ENCODE measurements around the gene ELANE.

The ELANE gene

GRCh38 chr19:852136-853013 is at the start of gene ELANE:
Gene ELANE (plus strand): TSS chr19:852303. CDS start chr19:852329, 26 bp downstream.
- DNase-seq: no peak

- no peak for DNase-seq
Observed at GRCh38 chr19:802498-803098, 49.5 kb upstream of the ELANE start.

- no peak for DNase-seq
Observed at GRCh38 chr19:803099-803561, 49.0 kb upstream of the ELANE start.

GRCh38 chr19:803686-804418 is 48.3 kb upstream of the ELANE start:
- no peak for DNase-seq

- DNase-seq: no peak
Observed at GRCh38 chr19:804419-805165, 47.5 kb upstream of the ELANE start.

GRCh38 chr19:805166-805551 is 46.9 kb upstream of the ELANE start:
- DNase-seq: no peak

GRCh38 chr19:805600-806550 is 46.2 kb upstream of the ELANE start:
- no peak for DNase-seq

- no peak for DNase-seq
Observed at GRCh38 chr19:806815-807421, 45.2 kb upstream of the ELANE start.

GRCh38 chr19:807627-808422 is 44.3 kb upstream of the ELANE start:
- DNase-seq: no peak

- no peak for DNase-seq
Observed at GRCh38 chr19:808423-808775, 43.7 kb upstream of the ELANE start.

- DNase-seq: no peak
Observed at GRCh38 chr19:810077-810855, 41.8 kb upstream of the ELANE start.

- DNase-seq: no peak
Observed at GRCh38 chr19:810883-811489, 41.1 kb upstream of the ELANE start.

GRCh38 chr19:811506-812048 is 40.5 kb upstream of the ELANE start:
- DNase-seq: no peak

- DNase-seq: peak; percentile 30
Observed at GRCh38 chr19:812049-812746, 39.9 kb upstream of the ELANE start.

- DNase-seq: no peak
Observed at GRCh38 chr19:812747-813218, 39.3 kb upstream of the ELANE start.

GRCh38 chr19:813219-814151 is 38.6 kb upstream of the ELANE start:
- no peak for DNase-seq
